HG02943 (cell line): ENCODE results near the gene RNF169.
"Not testable (repeated sequence)": the region's sequence is repeated elsewhere in the genome, so short reads cannot be mapped to it uniquely, and the experiment has no call there.

Source experiments
- ATAC-seq: cut with Tn5 transposase; IDR thresholded peaks from one replicate; pipeline ENCODE4 v1.9.1; 2021; ENCODE audit warnings: mild to moderate bottlenecking, low read depth, moderate library complexity; ENCODE audit not compliant: unreplicated experiment

The RNF169 gene

GRCh38 chr11:74729397-74729796 lies 19.3 kb upstream of the RNF169 start:
- ATAC-seq, result no peak

GRCh38 chr11:74730571-74731260 lies 17.9 kb upstream of the RNF169 start:
- ATAC-seq, result no peak

GRCh38 chr11:74731301-74732094 lies 17.2 kb upstream of the RNF169 start, which contains the start of gene CHRDL2:
Gene CHRDL2, minus strand, starts transcription at chr11:74731426. Its CDS starts 538 bp downstream, at chr11:74730888.
- ATAC-seq, result no peak

- ATAC-seq, result no peak
Observed at GRCh38 chr11:74734559-74734925, 14.1 kb upstream of the RNF169 start.

GRCh38 chr11:74735365-74735928 lies 13.2 kb upstream of the RNF169 start:
- no peak for ATAC-seq

GRCh38 chr11:74736031-74736430 lies 12.6 kb upstream of the RNF169 start:
- ATAC-seq, result no peak

GRCh38 chr11:74739546-74740270 lies 8.9 kb upstream of the RNF169 start:
- no peak for ATAC-seq

GRCh38 chr11:74742070-74742469 lies 6.6 kb upstream of the RNF169 start:
- ATAC-seq, result no peak

GRCh38 chr11:74743640-74744039 lies 5.0 kb upstream of the RNF169 start:
- ATAC-seq, result no peak

GRCh38 chr11:74744277-74744676 lies 4.4 kb upstream of the RNF169 start:
- ATAC-seq, result no peak

GRCh38 chr11:74746868-74747267 lies 1.8 kb upstream of the RNF169 start:
- no peak for ATAC-seq

- ATAC-seq, result peak; percentile 44
Observed at GRCh38 chr11:74749127-74749964, 697 bp downstream of the RNF169 start.

- no peak for ATAC-seq
Observed at GRCh38 chr11:74749965-74750296, 1.3 kb downstream of the RNF169 start.

- ATAC-seq, result not testable (repeated sequence)
Observed at GRCh38 chr11:74750598-74750997, 1.9 kb downstream of the RNF169 start.

- ATAC-seq, result no peak
Observed at GRCh38 chr11:74751303-74751702, 2.7 kb downstream of the RNF169 start.

- no peak for ATAC-seq
Observed at GRCh38 chr11:74754507-74755252, 6.0 kb downstream of the RNF169 start.

GRCh38 chr11:74755395-74755995 lies 6.8 kb downstream of the RNF169 start:
- ATAC-seq, result no peak

- ATAC-seq, result no peak
Observed at GRCh38 chr11:74756571-74756970, 7.9 kb downstream of the RNF169 start.

GRCh38 chr11:74766905-74767304 lies 18.3 kb downstream of the RNF169 start:
- no peak for ATAC-seq
